B cell (primary cell): ENCODE measurements around the gene CACNA2D2.

Experiments used
- CTCF ChIP-seq: fragments of 200-600 bp; IDR thresholded peaks from one replicate; pipeline ENCODE4 v1.8.0; 2022; ENCODE audit warnings: antibody characterized with exemption, mild to moderate bottlenecking
- EZH2 ChIP-seq: IDR thresholded peaks from 2 replicates; pipeline ENCODE4 v1.6.1; 2012; ENCODE audit warnings: borderline replicate concordance, low read depth, mild to moderate bottlenecking, moderate library complexity, low read length; ENCODE audit not compliant: insufficient read depth, poor library complexity, severe bottlenecking

DNA sequence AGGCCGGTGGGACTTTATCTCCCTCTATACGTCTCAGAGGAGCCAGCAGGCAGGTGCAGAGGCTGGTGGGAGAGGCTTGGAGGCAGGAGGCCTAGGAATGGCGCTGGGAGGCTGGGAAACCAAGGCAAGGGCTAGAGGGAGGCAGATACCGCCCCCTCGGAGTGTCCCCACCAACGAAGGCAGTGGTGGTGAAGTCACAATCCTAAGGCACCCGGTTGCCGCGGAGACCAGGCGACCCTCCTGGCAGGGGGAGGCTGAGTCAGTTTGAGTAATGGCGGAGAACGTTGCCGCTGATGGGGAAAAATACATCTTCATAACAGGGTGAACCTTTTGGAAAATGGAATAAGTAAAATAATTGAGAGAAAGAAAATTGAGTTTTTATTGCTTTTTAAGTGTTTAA is 29.9 kb upstream of the CACNA2D2 start:
- TF ChIP-seq EZH2 (no peak), CTCF (no peak)
